HG02763 (cell line): ENCODE measurements around the gene LMTK2.

Experiments
- ATAC-seq: cut with Tn5 transposase; IDR thresholded peaks from one replicate; pipeline ENCODE4 v1.9.1; 2021; ENCODE audit warnings: mild to moderate bottlenecking, moderate library complexity; ENCODE audit not compliant: unreplicated experiment

Gene LMTK2

DNA sequence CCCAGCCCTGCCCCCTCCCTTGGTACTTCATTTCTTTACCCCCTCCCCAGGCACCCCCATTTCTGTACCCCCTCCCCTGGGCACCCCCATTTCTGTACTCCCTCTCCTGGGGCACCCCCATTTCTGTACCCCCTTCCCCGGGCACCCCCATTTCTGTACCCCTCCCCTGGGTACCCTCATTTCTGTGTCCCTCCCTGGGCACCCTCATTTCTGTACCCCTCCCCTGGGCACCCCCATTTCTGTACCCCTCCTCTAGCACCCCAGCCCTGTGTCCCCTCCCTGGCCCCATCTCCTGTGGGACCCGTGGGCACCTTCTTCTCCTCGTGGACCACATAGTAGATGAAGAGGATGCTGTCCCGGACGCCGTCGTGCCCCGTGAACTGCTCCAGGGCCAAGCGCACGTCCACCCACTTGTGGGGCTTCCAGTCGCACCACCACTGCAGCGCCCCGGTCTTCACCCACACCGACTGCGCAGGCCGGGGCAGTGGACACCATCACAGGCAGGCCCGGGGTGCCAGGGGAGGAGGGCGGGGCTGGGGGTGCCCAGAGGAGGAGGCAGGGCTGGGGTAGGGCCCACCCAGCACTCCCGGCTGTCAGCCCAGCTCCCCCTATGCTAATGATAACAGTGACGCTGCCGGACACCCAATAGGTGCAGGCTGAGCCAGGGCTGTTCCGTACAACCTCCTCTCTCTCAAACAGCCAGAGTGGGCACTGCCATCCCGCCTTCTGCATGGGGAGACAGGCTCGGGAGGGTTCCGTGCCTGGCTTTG, 125.0 kb downstream of the LMTK2 start:
- ATAC-seq: no peak

GRCh38 chr7:98232263-98232585, 125.6 kb downstream of the LMTK2 start:
- ATAC-seq: no peak

DNA sequence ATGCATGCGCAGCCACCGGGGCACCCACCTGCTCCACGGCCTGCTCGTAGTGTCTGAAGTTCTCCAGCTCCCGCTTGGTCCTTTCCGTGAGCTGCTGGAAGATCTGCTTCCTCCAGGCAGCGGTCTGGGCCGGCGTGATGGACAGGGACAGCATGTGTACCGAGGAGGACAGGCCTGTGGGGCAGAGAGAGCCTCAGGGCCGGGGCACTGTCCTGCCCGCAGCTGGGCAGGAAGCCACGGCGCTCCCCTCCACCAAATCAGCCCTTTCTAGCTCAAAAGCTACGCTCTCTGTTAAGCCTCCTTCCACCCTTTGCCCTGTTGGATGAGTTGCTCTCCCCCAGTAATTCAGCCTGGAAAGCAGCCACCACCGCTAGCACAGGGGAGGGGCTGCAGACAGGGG, 126.1 kb downstream of the LMTK2 start:
- no peak for ATAC-seq

GRCh38 chr7:98233219-98234070, 126.8 kb downstream of the LMTK2 start:
- ATAC-seq: no peak

GRCh38 chr7:98234429-98235147, 127.9 kb downstream of the LMTK2 start:
- ATAC-seq: no peak

DNA sequence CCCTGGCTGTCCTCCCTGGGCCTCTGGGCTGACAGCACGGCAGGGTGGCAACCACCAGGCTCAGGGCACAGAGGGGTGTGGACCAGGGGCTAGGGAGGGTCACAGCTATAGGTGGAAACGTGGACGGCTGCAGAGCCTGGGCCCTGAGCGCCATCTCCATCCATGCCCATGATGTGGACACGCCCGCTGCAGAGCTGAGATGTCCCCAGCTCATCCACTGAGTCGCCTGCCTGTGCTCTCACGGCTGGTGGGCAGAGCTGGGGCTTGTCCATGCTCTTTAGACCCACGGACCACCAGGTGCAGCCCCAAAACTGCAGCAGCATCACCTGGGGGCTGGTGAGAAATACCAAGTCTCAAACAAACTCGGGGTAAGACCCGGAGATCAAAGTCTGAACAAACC, 129.2 kb downstream of the LMTK2 start:
- no peak for ATAC-seq

- no peak for ATAC-seq
Observed at GRCh38 chr7:98236355-98237185, 129.9 kb downstream of the LMTK2 start.

- no peak for ATAC-seq
Observed at GRCh38 chr7:98238076-98238475, 131.4 kb downstream of the LMTK2 start.

GRCh38 chr7:98238976-98239375, 132.3 kb downstream of the LMTK2 start:
- no peak for ATAC-seq

DNA sequence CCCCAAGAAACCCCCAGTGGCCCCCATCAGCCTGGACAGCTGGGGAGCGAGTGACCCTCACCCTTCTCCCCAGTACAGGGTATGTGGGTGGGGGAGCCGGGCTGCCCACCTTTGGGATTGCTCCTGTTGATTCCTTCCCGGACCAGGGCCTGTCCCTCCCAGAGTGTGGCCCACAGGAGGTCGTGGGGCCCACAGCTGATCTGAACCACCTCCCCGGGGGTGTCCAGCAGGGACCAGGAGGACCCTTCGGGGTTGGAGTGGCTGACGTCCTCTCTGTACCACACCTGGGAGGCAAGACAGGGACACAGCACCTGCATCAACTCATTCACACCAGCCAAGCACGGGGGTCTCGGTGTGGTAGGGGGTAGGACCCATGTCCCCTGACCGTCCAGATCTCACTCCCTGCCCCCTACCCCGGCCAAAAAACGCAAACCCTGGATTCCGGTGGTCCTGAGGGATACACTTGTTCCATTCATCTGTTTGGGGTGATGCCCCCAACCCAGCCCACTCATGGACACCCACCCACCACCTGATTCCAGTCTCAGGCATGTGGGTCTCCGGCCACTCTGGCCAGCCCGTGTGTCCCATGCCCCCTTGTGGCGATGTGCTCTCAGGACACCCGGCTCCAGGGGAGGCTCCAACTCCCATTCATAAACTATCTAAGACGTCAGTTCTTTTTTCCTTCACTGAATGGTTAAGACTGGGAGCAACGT, 134.5 kb downstream of the LMTK2 start:
- ATAC-seq: no peak

DNA sequence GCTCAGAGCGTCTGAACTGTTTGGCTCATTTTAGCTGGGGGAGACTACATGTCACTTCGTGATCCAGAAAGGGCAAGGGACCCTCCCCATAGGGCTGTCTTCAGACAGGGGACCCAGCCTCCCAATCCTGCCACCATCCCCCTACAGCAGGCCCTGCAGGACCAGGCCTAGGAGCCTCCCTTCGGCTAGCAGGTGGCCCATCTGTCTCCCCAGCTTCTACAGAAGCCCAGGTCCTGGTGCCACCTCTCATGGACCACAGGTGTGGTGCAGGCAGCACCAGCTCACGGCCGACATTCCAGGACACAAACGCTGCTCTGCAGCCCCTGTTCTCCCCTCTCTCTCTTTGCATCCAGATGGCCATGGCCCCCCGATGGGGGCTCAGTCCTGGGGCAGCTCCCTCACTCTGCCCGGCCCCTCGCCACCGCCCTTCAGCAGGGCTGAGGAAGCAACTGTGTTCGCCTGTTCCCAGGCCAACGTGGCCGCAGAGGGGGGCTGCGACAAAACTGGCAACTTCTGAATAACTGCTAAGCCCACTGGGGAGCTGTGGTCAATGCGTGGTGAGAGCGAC, 135.1 kb downstream of the LMTK2 start:
- ATAC-seq: no peak

GRCh38 chr7:98242342-98242741, 135.7 kb downstream of the LMTK2 start:
- no peak for ATAC-seq

GRCh38 chr7:98242934-98243333, 136.3 kb downstream of the LMTK2 start:
- ATAC-seq: no peak

- no peak for ATAC-seq
Observed at GRCh38 chr7:98244871-98245270, 138.2 kb downstream of the LMTK2 start.

DNA sequence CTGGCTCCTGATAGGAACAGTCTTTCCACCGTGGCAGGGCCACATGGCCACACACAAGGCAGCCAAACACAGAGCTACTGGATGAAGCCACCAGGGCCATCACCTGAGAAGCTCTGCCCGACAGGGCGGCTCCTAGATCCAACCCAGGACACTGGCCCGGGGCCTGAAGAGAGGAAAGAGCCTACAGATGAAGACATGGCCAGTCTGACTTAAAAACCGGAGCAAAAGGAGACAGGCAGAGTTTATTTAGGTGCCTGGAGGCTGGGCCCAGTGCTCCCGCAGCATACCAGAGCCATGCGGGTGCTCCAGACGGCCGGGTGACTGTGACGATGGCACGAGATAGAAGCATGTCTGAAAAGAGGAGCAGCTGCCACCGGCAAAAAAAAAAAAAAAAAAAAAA, 141.5 kb downstream of the LMTK2 start:
- no peak for ATAC-seq

GRCh38 chr7:98249106-98249505, 142.4 kb downstream of the LMTK2 start:
- no peak for ATAC-seq

DNA sequence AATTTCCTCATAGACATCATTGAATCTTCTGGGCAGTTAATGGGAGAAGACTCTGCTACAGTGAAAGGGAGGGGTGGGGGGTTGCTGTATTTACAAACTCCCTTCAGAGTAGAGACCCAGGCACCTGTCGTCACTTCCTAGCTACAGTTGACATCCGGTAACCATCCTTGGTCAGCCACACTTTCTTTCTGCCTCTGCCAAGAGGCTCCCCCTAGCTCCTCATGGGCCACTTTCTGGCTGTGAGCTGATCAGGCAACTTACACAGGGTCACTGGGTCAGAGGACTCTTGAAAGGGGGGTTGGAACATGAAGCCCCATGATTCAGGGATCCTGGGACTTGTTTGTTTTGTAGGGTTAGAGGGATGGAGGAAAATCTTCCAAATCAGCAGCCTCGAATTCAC, 144.1 kb downstream of the LMTK2 start:
- no peak for ATAC-seq

- ATAC-seq: peak; percentile 17
Observed at GRCh38 chr7:98251231-98251600, 144.6 kb downstream of the LMTK2 start.

DNA sequence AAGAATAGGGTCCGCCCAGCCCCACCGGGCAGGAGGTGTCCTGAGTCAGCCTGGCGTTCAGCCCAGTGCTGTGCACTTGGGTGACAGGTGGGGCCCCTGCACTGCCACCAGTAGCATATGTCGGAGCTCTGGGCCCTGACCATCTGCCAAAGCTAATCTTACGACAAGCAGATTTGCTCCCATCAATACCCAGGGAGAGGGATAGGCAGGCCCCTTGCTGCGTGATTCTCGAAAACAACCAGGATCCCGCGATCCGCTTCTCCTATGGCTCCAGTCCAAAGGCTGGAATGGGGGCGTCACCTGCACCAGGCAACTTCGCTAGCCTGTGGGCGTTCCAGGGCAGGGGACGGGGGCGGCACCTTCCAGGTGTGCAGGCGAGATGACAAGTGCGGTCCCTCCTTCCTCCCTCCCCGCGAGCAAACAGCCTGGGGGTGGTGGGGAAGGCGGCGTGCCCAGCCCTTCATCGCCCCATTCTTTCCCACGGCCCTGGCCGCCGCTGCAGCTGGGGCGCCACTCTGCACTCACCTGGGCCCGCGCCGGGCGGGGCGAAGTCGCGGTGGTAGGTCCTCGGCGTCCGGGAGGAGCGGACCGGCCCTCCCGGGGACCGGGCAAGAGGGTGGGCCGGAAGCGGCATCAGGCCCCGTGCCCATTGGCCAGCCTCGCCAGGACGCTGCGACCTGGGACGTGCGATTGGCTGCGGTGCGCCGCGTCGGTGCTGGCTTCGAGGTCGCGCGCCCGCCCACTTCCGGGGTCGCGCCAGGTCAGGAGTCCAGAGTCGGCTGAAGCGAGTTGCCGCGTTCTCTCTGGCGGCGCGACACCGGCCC, 145.2 kb downstream of the LMTK2 start, which contains the start of gene TECPR1:
Gene TECPR1 (minus strand): TSS at position 632 of the 824 bp plus-strand sequence. CDS start 6,086 bp downstream, outside the sequence.
- peak; percentile 98 for ATAC-seq
